K562 (cell line): ENCODE results near the gene KDF1. TPM values are rescaled to one million over a fixed set of nuclear protein-coding genes. Genes with fewer than 3 reads are reported as not detected.

Source experiments
- ATAC-seq: fragments of 200-7000 bp; cut with Tn5 transposase; 3 replicates; pipeline ENCODE4 v1.9.1; 2020; ENCODE audit warnings: moderate library complexity
- BruUV-seq: library from RNA; stranded (reverse); fragments of 400-500 nt; replicated peaks from 2 replicates; lab custom pipeline; 2021; lab: Mats Ljungman, UMichigan
- CTCF ChIA-PET: fragments of 300-600 bp; formaldehyde crosslinking; extraction: SDS; loops from one replicate; lab custom pipeline; 2021; ENCODE audit warnings: low intra/inter-chr PET ratio; lab: Yijun Ruan, JAX
- POLR2A ChIA-PET: fragments of 300-600, 350-650 bp; sonication (Branson Sonifier 250); formaldehyde crosslinking; extraction: SDS; loops from one replicate; lab custom pipeline; 2021; ENCODE audit warnings: antibody characterized with exemption, inconsistent platforms; lab: Yijun Ruan, JAX
- DNase-seq, 4 experiments: peaks; one replicate each; pipeline versions ENCODE4 v3.0.0 to v3.0.0-alpha.2; 2011 to 2018; ENCODE audit warnings: low spot score in 3 of 4, mixed read lengths in 3 of 4; ENCODE audit errors: extremely low read depth in 1 of 4
- FAIRE-seq: peaks from 2 replicates; lab custom pipeline; 2011; peaks lifted over from hg19 to GRCh38; lab: Jason Lieb, UNC
- H2AFZ ChIP-seq: 2 replicates; pipeline ENCODE4 v1.6.0; 2011; ENCODE audit warnings: low read depth, low read length, control low read depth, inconsistent platforms
- H3K27ac ChIP-seq: fragments of 200-600 bp; 3 replicates; pipeline ENCODE4 v1.8.0; 2011; ENCODE audit warnings: low read depth, mild to moderate bottlenecking, control low read depth, inconsistent platforms, low read length, moderate library complexity, mixed read lengths; ENCODE audit errors: extremely low read depth
- H3K27me3 ChIP-seq, 2 experiments: fragments of 300-600 bp in 1 of 2; 2 replicates in 1 of 2; 3 replicates in 1 of 2; pipeline versions ENCODE4 v1.6.0 to v1.8.0; 2011; ENCODE audit warnings: inconsistent platforms in 2 of 2, low read length in 2 of 2, mild to moderate bottlenecking in 1 of 2, mixed read lengths in 1 of 2, moderate library complexity in 1 of 2; ENCODE audit not compliant: control insufficient read depth in 2 of 2, insufficient read depth in 2 of 2
- H3K36me3 ChIP-seq: fragments of 300-600 bp; 3 replicates; pipeline ENCODE4 v1.8.0; 2011; ENCODE audit warnings: mild to moderate bottlenecking, low read length, inconsistent platforms; ENCODE audit not compliant: control insufficient read depth, insufficient read depth
- H3K4me1 ChIP-seq, 2 experiments: fragments of 200-600 bp in 1 of 2; replicated peaks in 1 of 2; 2 replicates in 1 of 2; 3 replicates in 1 of 2; pipeline versions ENCODE4 v1.5.1 to v1.8.0; 2011; ENCODE audit warnings: inconsistent platforms in 2 of 2, low read length in 2 of 2, mild to moderate bottlenecking in 1 of 2, mixed read lengths in 1 of 2, moderate library complexity in 1 of 2; ENCODE audit not compliant: control insufficient read depth in 2 of 2, insufficient read depth in 2 of 2
- H3K4me2 ChIP-seq: 2 replicates; pipeline ENCODE4 v1.6.1; 2011; ENCODE audit warnings: low read length, control low read depth, inconsistent platforms, mixed read lengths; ENCODE audit not compliant: insufficient read depth
- H3K4me3 ChIP-seq: fragments of 200-600 bp; sonication (generic), shearing (Covaris generic); 2 replicates; pipeline ENCODE4 v1.5.1; 2016; ENCODE audit warnings: control low read depth, inconsistent platforms
- H3K79me2 ChIP-seq: fragments of 200-600 bp; 3 replicates; pipeline ENCODE4 v1.8.0; 2011; ENCODE audit warnings: low read length, inconsistent platforms; ENCODE audit not compliant: control insufficient read depth, insufficient read depth
- H3K9ac ChIP-seq, 2 experiments: 2 replicates each; pipeline versions ENCODE4 v1.6.0 to v1.6.1; 2011; ENCODE audit warnings: low read depth in 2 of 2, low read length in 2 of 2, control low read depth in 1 of 2, inconsistent platforms in 1 of 2, mild to moderate bottlenecking in 1 of 2, mixed read lengths in 1 of 2; ENCODE audit not compliant: insufficient read depth in 1 of 2
- H3K9me1 ChIP-seq: one replicate; pipeline ENCODE4 v1.6.0; 2011; ENCODE audit warnings: inconsistent platforms, mild to moderate bottlenecking, low read length, moderate library complexity; ENCODE audit not compliant: control insufficient read depth, insufficient read depth
- H3K9me3 ChIP-seq: replicated peaks from 2 replicates; pipeline ENCODE4 v1.5.1; 2011; ENCODE audit warnings: low read depth, low read length, inconsistent platforms; ENCODE audit not compliant: control insufficient read depth, insufficient read depth
- H4K20me1 ChIP-seq: replicated peaks from 2 replicates; pipeline ENCODE4 v1.6.1; 2011; ENCODE audit warnings: low read length, inconsistent platforms, mixed read lengths; ENCODE audit not compliant: control insufficient read depth, insufficient read depth
- ARNT ChIP-seq, 2 experiments: fragments of 450-650 bp; IDR thresholded peaks; 2 replicates each; pipeline ENCODE4 v1.6.1; 2016; ENCODE audit warnings: mild to moderate bottlenecking in 1 of 2
- CAMTA2 ChIP-seq: fragments of 250-450 bp; sonication (Bioruptor Pico); conservative IDR thresholded peaks from 2 replicates; pipeline ENCODE4 v1.5.1; 2022
- CSDE1 ChIP-seq, 2 experiments: fragments of 450-650 bp; IDR thresholded peaks; 2 replicates each; pipeline ENCODE4 v1.6.1; 2016; ENCODE audit warnings: mild to moderate bottlenecking in 1 of 2
- EP300 ChIP-seq: IDR thresholded peaks from 2 replicates; pipeline ENCODE4 v1.6.1; 2012; ENCODE audit warnings: low read length, improper control_type of control experiment
- ERF ChIP-seq: fragments of 450-650 bp; formaldehyde crosslinking; IDR thresholded peaks from 2 replicates; pipeline ENCODE4 v1.4.0; 2020; ENCODE audit warnings: mild to moderate bottlenecking, mixed read lengths
- FOXA3 ChIP-seq, 2 experiments: fragments of 450-650 bp in 1 of 2; sonication (generic) in 1 of 2; formaldehyde crosslinking; IDR thresholded peaks in 1 of 2; conservative IDR thresholded peaks in 1 of 2; 2 replicates each; pipeline versions ENCODE4 v1.4.0 to v1.8.0; 2020 to 2022; ENCODE audit warnings: mild to moderate bottlenecking in 2 of 2, missing genetic modification reagents in 1 of 2
- FOXJ2 ChIP-seq: fragments of 200-800 bp; sonication (Bioruptor generic); IDR thresholded peaks from 2 replicates; pipeline ENCODE4 v1.6.1; 2016; ENCODE audit warnings: missing genetic modification characterization, missing compliant biosample characterization
- HMGXB4 ChIP-seq: sonication (generic); formaldehyde crosslinking; IDR thresholded peaks from 2 replicates; pipeline ENCODE4 v1.8.1; 2023; ENCODE audit warnings: mild to moderate bottlenecking, missing genetic modification reagents
- JUND ChIP-seq, 2 experiments: IDR thresholded peaks; 2 replicates in 1 of 2; 3 replicates in 1 of 2; pipeline ENCODE4 v1.6.1; 2011; ENCODE audit warnings: borderline replicate concordance in 2 of 2, low read depth in 2 of 2, low read length in 2 of 2, improper control_type of control experiment in 1 of 2, missing biosample characterization in 1 of 2, missing genetic modification characterization in 1 of 2, missing genetic modification reagents in 1 of 2
- MYNN ChIP-seq, 2 experiments: sonication (generic); formaldehyde crosslinking in 1 of 2; IDR thresholded peaks; 2 replicates each; pipeline versions ENCODE4 v1.5.0 to v1.6.1; 2016 to 2020; ENCODE audit warnings: antibody characterized with exemption in 1 of 2, missing genetic modification reagents in 1 of 2
- NR2C2 ChIP-seq, 2 experiments: fragments of 200-800 bp in 1 of 2; sonication (Bioruptor generic) in 1 of 2; sonication (generic) in 1 of 2; formaldehyde crosslinking in 1 of 2; IDR thresholded peaks; 2 replicates each; pipeline versions ENCODE4 v1.6.1 to v1.8.0; 2016 to 2022; ENCODE audit warnings: mild to moderate bottlenecking in 1 of 2, missing compliant biosample characterization in 1 of 2, missing genetic modification characterization in 1 of 2, missing genetic modification reagents in 1 of 2
- NR2F6 ChIP-seq: fragments of 450-650 bp; formaldehyde crosslinking; IDR thresholded peaks from 2 replicates; pipeline ENCODE4 v1.4.0; 2020; ENCODE audit warnings: mild to moderate bottlenecking
- RFX1 ChIP-seq: fragments of 450-650 bp; IDR thresholded peaks from 2 replicates; pipeline ENCODE4 v1.6.1; 2016; ENCODE audit warnings: mild to moderate bottlenecking, moderate library complexity
- RFX7 ChIP-seq: fragments of 250-450 bp; sonication (Bioruptor Pico); IDR thresholded peaks from 2 replicates; pipeline ENCODE4 v1.5.1; 2021; ENCODE audit warnings: mild to moderate bottlenecking
- SMC3 ChIP-seq: conservative IDR thresholded peaks from 2 replicates; pipeline ENCODE4 v1.6.1; 2011; ENCODE audit warnings: low read depth, low read length, improper control_type of control experiment; ENCODE audit not compliant: insufficient read depth
- SREBF2 ChIP-seq: sonication (generic); formaldehyde crosslinking; IDR thresholded peaks from 2 replicates; pipeline ENCODE4 v1.4.0; 2020; ENCODE audit warnings: mild to moderate bottlenecking, missing genetic modification reagents
- TBL1XR1 ChIP-seq, 2 experiments: IDR thresholded peaks; 2 replicates each; pipeline ENCODE4 v1.6.1; 2012; ENCODE audit warnings: improper control_type of control experiment in 2 of 2, low read length in 2 of 2, mild to moderate bottlenecking in 1 of 2
- ZC3H4 ChIP-seq: sonication (generic); formaldehyde crosslinking; IDR thresholded peaks from 2 replicates; pipeline ENCODE4 v1.9.0; 2021; ENCODE audit warnings: missing genetic modification reagents, borderline replicate concordance
- ZFX ChIP-seq: sonication (generic); formaldehyde crosslinking; IDR thresholded peaks from 2 replicates; pipeline ENCODE4 v1.8.0; 2022; ENCODE audit warnings: mild to moderate bottlenecking, missing genetic modification reagents, moderate library complexity
- ZNF324 ChIP-seq: fragments of 250-450 bp; sonication (Bioruptor Pico); IDR thresholded peaks from 2 replicates; pipeline ENCODE4 v1.4.0; 2020; ENCODE audit warnings: mild to moderate bottlenecking
- ZNF347 ChIP-seq: fragments of 450-650 bp; formaldehyde crosslinking; IDR thresholded peaks from 2 replicates; pipeline ENCODE4 v1.4.0; 2020; ENCODE audit warnings: low read depth, mild to moderate bottlenecking, moderate library complexity
- ZNF79 ChIP-seq: fragments of 250-450 bp; sonication (Bioruptor Pico); IDR thresholded peaks from 2 replicates; pipeline ENCODE4 v1.4.0; 2020; ENCODE audit warnings: low read depth, mild to moderate bottlenecking, moderate library complexity
- WGBS: fragments of 100-300 bp; shearing (Covaris generic); methylation state at CpG from one replicate; pipeline ENCODE4 v1.1.6; 2016; ENCODE audit warnings: low coverage, mixed read lengths; ENCODE audit not compliant: insufficient coverage; ENCODE audit errors: missing lambda C conversion rate; 5-methylcytosine and 5-hydroxymethylcytosine counted together
- in situ Hi-C: fragments of 300-500 bp; cut with MboI; formaldehyde crosslinking; loops from 4 replicates; pipeline ENCODE4 v1.15.0; 2018; ENCODE audit warnings: inconsistent platforms, mixed read lengths
- intact Hi-C: fragments of 100-400 bp; cut with micrococcal nuclease; formaldehyde crosslinking; loops from 2 replicates; pipeline ENCODE4 v1.14.2; 2022
- polyA plus RNA-seq, 8 experiments: library from polyadenylated mRNA; depleted of rRNA in 4 of 8; stranded (reverse) in 5 of 8; unstranded in 3 of 8; fragments of >200 nt; fragmentation: Nextera tagmentation in 2 of 8; fragmentation: Illumina TruSeq in 1 of 8; extraction: Ambion mirVana in 2 of 8; extraction: Trizol in 1 of 8; gene quantifications; 2 replicates each; pipeline versions ENCODE4 v1.2.1 to v1.2.3, GENCODE V29; 2011 to 2014; ENCODE audit warnings: inconsistent platforms in 1 of 8, missing spikeins in 1 of 8
- total RNA-seq, 7 experiments: library from RNA; depleted of rRNA in 6 of 7; stranded (reverse); fragments of >200 nt in 6 of 7; fragmentation: Illumina TruSeq in 2 of 7; extraction: Trizol in 2 of 7; gene quantifications; 2 replicates each; pipeline versions ENCODE4 v1.2.1 to v1.2.3, GENCODE V29; 2011 to 2021; ENCODE audit warnings: low replicate concordance in 1 of 7

Gene KDF1
- total and polyA plus RNA-seq, 9 of the 15 experiments (the other 6 are each of a cell fraction or from before 2014, with no cell fraction given), result 0.38 to 1.9 (median 0.83) TPM

- H3K9me3 ChIP-seq, result no peaks in the 10 kb centered on the region
- FAIRE-seq, result no peak
- BruUV-seq, result no TSS peak
- no peaks in the 10 kb centered on the region for H3K9me1 ChIP-seq
- peak overlapping the region; percentile 98 for H2AFZ ChIP-seq
- peak overlapping the region; percentile 50; the same call in 2 of the 3 replicates for H3K27ac ChIP-seq
- H3K79me2 ChIP-seq, result peaks cover 42% of the 10 kb centered on the region
- peak overlapping the region; percentile 79 for H3K4me3 ChIP-seq
- peaks cover 18 to 21% of the 10 kb centered on the region in 2 experiments; a peak in 4 of 5 replicates for H3K4me1 ChIP-seq
- H3K9ac ChIP-seq, result peak overlapping the region; percentile 37 to 80; a peak in 3 of 4 replicates
- peak overlapping the region; percentile 97 for H3K4me2 ChIP-seq
- in situ Hi-C loops, result no loop called here
- H3K36me3 ChIP-seq, result peaks cover 35% of the 10 kb centered on the region
- intact Hi-C loops, result no loop called here
- no peaks in the 10 kb centered on the region; a peak in 1 of 5 replicates for H3K27me3 ChIP-seq
- H4K20me1 ChIP-seq, result peaks cover 12% of the 10 kb centered on the region
- ChIA-PET POLR2A (interaction anchor here (0.6 to 2.0 kb wide), 5 partner anchors 8 to 794 kb away, joined by 3 to 11 read pairs (median 3); partner anchors contain the start of gene GPATCH3), CTCF (no interaction called here)
- WGBS, result 10% methylated on average over 7 of the region's 7 CpGs
- peak; percentile 20 for ATAC-seq
- DNase-seq, result no peak
- 0 out of 2 replicates have a peak, but pooled peaks have one; percentile 22 for TF ChIP-seq ZNF324
- TF ChIP-seq ZNF347, result no peak
- TF ChIP-seq ZFX, result no peak
- no peak for TF ChIP-seq ZNF79
- TF ChIP-seq TBL1XR1 (IDR thresholded peaks at IDR 0.05; ENCODE audit: low read length in 2 of 2), result no peak
- peak; percentile 77; the same call in 1 of the 2 replicates for TF ChIP-seq MYNN (IDR thresholded peaks at IDR 0.05)
- TF ChIP-seq MYNN (CRISPR knock-in tag; IDR thresholded peaks at IDR 0.05), result no peak
- TF ChIP-seq JUND (IDR thresholded peaks at IDR 0.05; ENCODE audit: borderline replicate concordance, low read depth, low read length), result no peak
- TF ChIP-seq JUND (tag; IDR thresholded peaks at IDR 0.05; ENCODE audit: borderline replicate concordance, low read depth, low read length), result 0 out of 3 replicates have a peak, but pooled peaks have one; percentile 14
- TF ChIP-seq NR2F6 (CRISPR knock-in tag), result peak; percentile 90
- no peak for TF ChIP-seq RFX7 (CRISPR knock-in tag)
- no peak for TF ChIP-seq ARNT (IDR thresholded peaks at IDR 0.05)
- peak; percentile 55; the same call in 1 of the 2 replicates for TF ChIP-seq EP300
- peak in 1 of 2 experiments; percentile 47; a peak in 1 of 4 replicates for TF ChIP-seq CSDE1 (IDR thresholded peaks at IDR 0.05)
- TF ChIP-seq CAMTA2 (CRISPR knock-in tag), result no peak
- TF ChIP-seq SMC3, result no peak
- 0 out of 2 replicates have a peak, but pooled peaks have one; percentile 58 for TF ChIP-seq ZC3H4 (CRISPR knock-in tag)
- TF ChIP-seq HMGXB4 (CRISPR knock-in tag), result 0 out of 2 replicates have a peak, but pooled peaks have one; percentile 4
- peak; percentile 72; the same call in 1 of the 2 replicates for TF ChIP-seq FOXJ2 (tag)
- TF ChIP-seq FOXA3 (CRISPR knock-in tag; conservative IDR thresholded peaks at IDR 0.05 in 1 of 2, IDR thresholded peaks at IDR 0.05 in 1 of 2), result peak in 1 of 2 experiments; percentile 17; a peak in 1 of 4 replicates
- TF ChIP-seq SREBF2 (CRISPR knock-in tag), result 0 out of 2 replicates have a peak, but pooled peaks have one; percentile 16
- TF ChIP-seq NR2C2 (CRISPR knock-in tag; IDR thresholded peaks at IDR 0.05), result no peak
- TF ChIP-seq NR2C2 (tag; IDR thresholded peaks at IDR 0.05), result 0 out of 2 replicates have a peak, but pooled peaks have one; percentile 0
- TF ChIP-seq RFX1, result peak; percentile 97
- peak; percentile 61; the same call in 1 of the 2 replicates for TF ChIP-seq ERF (CRISPR knock-in tag)
Observed at GRCh38 chr1:26921126-26921539, 39.1 kb downstream of the KDF1 start.
